CD14-positive monocyte (primary cell): ENCODE results near the gene FBH1. TPM values are rescaled to one million over a fixed set of nuclear protein-coding genes. Genes with fewer than 3 reads are reported as not detected.
"Not testable (repeated sequence)": the region's sequence is repeated elsewhere in the genome, so short reads cannot be mapped to it uniquely, and the experiment has no call there.

ENCODE experiments used
- DNase-seq, 3 donors: peaks; one replicate each; pipeline ENCODE4 v3.0.0-alpha.2; 2011 to 2022
- H2AFZ ChIP-seq: 2 replicates; pipeline ENCODE4 v1.6.0; 2012; ENCODE audit warnings: mild to moderate bottlenecking, low read depth, low read length, inconsistent platforms; ENCODE audit not compliant: insufficient read depth, poor library complexity, severe bottlenecking
- H3K27ac ChIP-seq, 2 donors: 1 replicate in 1 of 2; 2 replicates in 1 of 2; pipeline ENCODE4 v1.5.1; 2012 to 2013; ENCODE audit warnings: low read length in 2 of 2, control low read depth in 1 of 2, inconsistent platforms in 1 of 2, low read depth in 1 of 2, mild to moderate bottlenecking in 1 of 2
- H3K27me3 ChIP-seq, 2 donors: one replicate each; pipeline versions ENCODE4 v1.6.0 to v1.6.1; 2011 to 2013; ENCODE audit warnings: low read length in 2 of 2; ENCODE audit not compliant: control insufficient read depth in 2 of 2, insufficient read depth in 2 of 2
- H3K36me3 ChIP-seq, 2 donors: replicated peaks in 1 of 2; 1 replicate in 1 of 2; 2 replicates in 1 of 2; pipeline versions ENCODE4 v1.5.1 to v1.6.1; 2012 to 2013; ENCODE audit warnings: low read length in 2 of 2, control low read depth in 1 of 2, inconsistent platforms in 1 of 2, mild to moderate bottlenecking in 1 of 2; ENCODE audit not compliant: insufficient read depth in 2 of 2, control insufficient read depth in 1 of 2
- H3K4me1 ChIP-seq, 2 donors: 1 replicate in 1 of 2; 2 replicates in 1 of 2; pipeline versions ENCODE4 v1.5.1 to v1.6.1; 2012 to 2013; ENCODE audit warnings: low read length in 2 of 2, control low read depth in 1 of 2, inconsistent platforms in 1 of 2, mild to moderate bottlenecking in 1 of 2, moderate library complexity in 1 of 2; ENCODE audit not compliant: insufficient read depth in 2 of 2, control insufficient read depth in 1 of 2
- H3K4me2 ChIP-seq: replicated peaks from 2 replicates; pipeline ENCODE3; 2012; ENCODE audit warnings: low read length, moderate library complexity, mild to moderate bottlenecking; ENCODE audit not compliant: poor library complexity, severe bottlenecking; ENCODE audit errors: extremely low read depth
- H3K4me3 ChIP-seq, 3 experiments: fragments of 200-600 bp in 1 of 3; sonication (generic) in 1 of 3; replicated peaks in 1 of 3; 1 replicate in 2 of 3; 2 replicates in 1 of 3; pipeline ENCODE4 v1.5.1; 2011 to 2013; ENCODE audit warnings: low read length in 3 of 3, mild to moderate bottlenecking in 3 of 3, control low read depth in 2 of 3, low read depth in 2 of 3, inconsistent platforms in 1 of 3, moderate library complexity in 1 of 3
- H3K79me2 ChIP-seq: 2 replicates; pipeline ENCODE4 v1.6.0; 2012; ENCODE audit warnings: mild to moderate bottlenecking, control low read depth, inconsistent platforms, low read length, moderate library complexity; ENCODE audit not compliant: insufficient read depth
- H3K9ac ChIP-seq: 2 replicates; pipeline ENCODE4 v1.6.0; 2017; ENCODE audit warnings: low read length, mild to moderate bottlenecking; ENCODE audit not compliant: insufficient read depth, poor library complexity, severe bottlenecking
- H3K9me3 ChIP-seq, 2 donors: replicated peaks in 1 of 2; 1 replicate in 1 of 2; 2 replicates in 1 of 2; pipeline versions ENCODE4 v1.5.1 to v1.6.1; 2012 to 2013; ENCODE audit warnings: low read length in 2 of 2, control low read depth in 1 of 2; ENCODE audit not compliant: control insufficient read depth in 1 of 2, insufficient read depth in 1 of 2
- H4K20me1 ChIP-seq: 2 replicates; pipeline ENCODE4 v1.6.0; 2012; ENCODE audit warnings: mild to moderate bottlenecking, low read length, control low read depth, moderate library complexity; ENCODE audit not compliant: insufficient read depth
- H3K27ac Mint-ChIP-seq, 7 donors: one replicate each; pipeline ENCODE4 v1.8.0; 2020; ENCODE audit warnings: mild to moderate bottlenecking in 7 of 7, mixed read lengths in 7 of 7, moderate library complexity in 6 of 7, inconsistent platforms in 2 of 7
- H3K27me3 Mint-ChIP-seq, 3 donors: one replicate each; pipeline ENCODE4 v1.8.0; 2021 to 2022; ENCODE audit warnings: low read depth in 3 of 3, mild to moderate bottlenecking in 3 of 3, mixed read lengths in 3 of 3, moderate library complexity in 3 of 3, inconsistent platforms in 1 of 3
- H3K36me3 Mint-ChIP-seq, 2 donors: one replicate each; pipeline ENCODE4 v1.8.0; 2020; ENCODE audit warnings: mixed read lengths in 2 of 2, inconsistent platforms in 1 of 2, mild to moderate bottlenecking in 1 of 2
- H3K4me1 Mint-ChIP-seq: one replicate; pipeline ENCODE4 v1.8.0; 2020; ENCODE audit warnings: mild to moderate bottlenecking, mixed read lengths
- H3K4me3 Mint-ChIP-seq, 2 donors: one replicate each; pipeline ENCODE4 v1.8.0; 2020; ENCODE audit warnings: mild to moderate bottlenecking in 2 of 2, mixed read lengths in 2 of 2, moderate library complexity in 1 of 2
- H3K9me3 Mint-ChIP-seq, 7 donors: one replicate each; pipeline ENCODE4 v1.8.0; 2020 to 2022; ENCODE audit warnings: mixed read lengths in 7 of 7, mild to moderate bottlenecking in 6 of 7, moderate library complexity in 6 of 7, inconsistent platforms in 2 of 7
- WGBS: methylation state at CpG from one replicate; pipeline ENCODE4 v1.1.5; 2013; ENCODE audit warnings: missing lambda C conversion rate; ENCODE audit not compliant: insufficient coverage; 5-methylcytosine and 5-hydroxymethylcytosine counted together
- intact Hi-C, 2 donors: fragments of 100-400 bp; cut with micrococcal nuclease; formaldehyde crosslinking; loops; one replicate each; pipeline versions ENCODE4 v1.15.0 to v1.15.1; 2023
- polyA plus RNA-seq, 3 donors: library from polyadenylated mRNA; depleted of rRNA in 1 of 3; unstranded in 2 of 3; stranded (reverse) in 1 of 3; fragments of 300-500 nt in 2 of 3; fragments of >200 nt in 1 of 3; fragmentation: Illumina TruSeq in 2 of 3; gene quantifications; 1 replicate in 2 of 3; 2 replicates in 1 of 3; pipeline ENCODE4 v1.2.3, GENCODE V29; 2012 to 2021
- TF ChIP-seq, protein P1 (sequence below): fragments of 200-600 bp; IDR thresholded peaks from one replicate; pipeline ENCODE4 v1.8.0; 2022; ENCODE audit warnings: antibody characterized with exemption, mild to moderate bottlenecking

Gene FBH1
- polyA plus RNA-seq, 3 donors, result 33.9 to 73.3 (median 48.3) TPM

DNA sequence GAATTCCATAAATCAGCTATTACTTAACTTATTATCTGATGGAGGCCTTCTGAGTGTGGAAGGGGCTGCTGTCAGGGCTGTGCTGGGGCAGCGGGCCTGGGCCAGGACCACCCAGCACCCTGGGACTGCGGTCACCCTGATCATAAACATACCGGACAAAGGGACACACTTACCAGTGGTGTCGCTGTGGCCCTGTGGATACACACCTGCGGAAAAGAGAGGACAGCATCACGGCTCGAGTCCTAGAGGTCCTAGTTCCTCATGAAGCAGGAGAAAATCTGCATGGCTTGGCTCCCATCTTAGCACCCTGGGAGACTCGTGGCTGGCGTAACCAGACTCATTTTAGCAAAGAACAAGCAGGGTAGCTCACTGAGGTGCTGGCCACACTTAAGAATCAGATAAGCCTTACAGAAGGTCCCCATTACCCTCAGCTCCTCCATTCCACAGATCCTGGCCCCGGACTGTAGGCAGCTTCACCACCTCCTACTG is 69.6 kb downstream of the FBH1 start:
- H3K79me2 ChIP-seq, result no peaks in the 10 kb centered on the region
- no peaks in the 10 kb centered on the region for H3K9me3 Mint-ChIP-seq
- TF ChIP-seq, protein P1, sequence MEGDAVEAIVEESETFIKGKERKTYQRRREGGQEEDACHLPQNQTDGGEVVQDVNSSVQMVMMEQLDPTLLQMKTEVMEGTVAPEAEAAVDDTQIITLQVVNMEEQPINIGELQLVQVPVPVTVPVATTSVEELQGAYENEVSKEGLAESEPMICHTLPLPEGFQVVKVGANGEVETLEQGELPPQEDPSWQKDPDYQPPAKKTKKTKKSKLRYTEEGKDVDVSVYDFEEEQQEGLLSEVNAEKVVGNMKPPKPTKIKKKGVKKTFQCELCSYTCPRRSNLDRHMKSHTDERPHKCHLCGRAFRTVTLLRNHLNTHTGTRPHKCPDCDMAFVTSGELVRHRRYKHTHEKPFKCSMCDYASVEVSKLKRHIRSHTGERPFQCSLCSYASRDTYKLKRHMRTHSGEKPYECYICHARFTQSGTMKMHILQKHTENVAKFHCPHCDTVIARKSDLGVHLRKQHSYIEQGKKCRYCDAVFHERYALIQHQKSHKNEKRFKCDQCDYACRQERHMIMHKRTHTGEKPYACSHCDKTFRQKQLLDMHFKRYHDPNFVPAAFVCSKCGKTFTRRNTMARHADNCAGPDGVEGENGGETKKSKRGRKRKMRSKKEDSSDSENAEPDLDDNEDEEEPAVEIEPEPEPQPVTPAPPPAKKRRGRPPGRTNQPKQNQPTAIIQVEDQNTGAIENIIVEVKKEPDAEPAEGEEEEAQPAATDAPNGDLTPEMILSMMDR, result no peak
- no peak overlapping the region for H3K4me3 ChIP-seq
- no peak overlapping the region for H3K4me3 Mint-ChIP-seq
- no peak overlapping the region for H2AFZ ChIP-seq
- no peak overlapping the region for H3K4me2 ChIP-seq
- H3K9ac ChIP-seq, result no peak overlapping the region
- H3K27me3 Mint-ChIP-seq, result peaks cover 0 to 2% (median 0%) of the 10 kb centered on the region in 3 donors
- peaks cover 62 to 83% of the 10 kb centered on the region in 2 donors for H3K36me3 Mint-ChIP-seq
- intact Hi-C loops, result no loop called here
- H3K27me3 ChIP-seq, result no peaks in the 10 kb centered on the region
- no peak for DNase-seq
- WGBS, result 84% methylated on average over 9 of the region's 10 CpGs
- H4K20me1 ChIP-seq, result peaks cover 9% of the 10 kb centered on the region
- H3K4me1 ChIP-seq, result no peaks in the 10 kb centered on the region
- H3K9me3 ChIP-seq, result no peaks in the 10 kb centered on the region
- no peaks in the 10 kb centered on the region for H3K4me1 Mint-ChIP-seq
- H3K27ac Mint-ChIP-seq, result peak overlapping the region in 2 of 7 donors; percentile 23 to 41
- H3K36me3 ChIP-seq, result peaks cover 43 to 81% of the 10 kb centered on the region in 2 donors
- no peak overlapping the region for H3K27ac ChIP-seq

GRCh38 chr10:5960070-5960972 is 70.3 kb downstream of the FBH1 start:
- no peak overlapping the region for H3K4me3 Mint-ChIP-seq
- H3K27ac ChIP-seq, result no peak overlapping the region
- H2AFZ ChIP-seq, result no peak overlapping the region
- H3K36me3 ChIP-seq, result peaks cover 50 to 88% of the 10 kb centered on the region in 2 donors
- no peaks in the 10 kb centered on the region for H3K4me1 Mint-ChIP-seq
- no peaks in the 10 kb centered on the region for H3K27me3 ChIP-seq
- no peaks in the 10 kb centered on the region for H3K79me2 ChIP-seq
- no peak for DNase-seq
- H3K9me3 ChIP-seq, result no peaks in the 10 kb centered on the region
- H3K9me3 Mint-ChIP-seq, result no peaks in the 10 kb centered on the region
- H3K27me3 Mint-ChIP-seq, result peaks cover 0 to 2% (median 0%) of the 10 kb centered on the region in 3 donors
- no peak overlapping the region for H3K27ac Mint-ChIP-seq
- 97% methylated on average over 12 of the region's 18 CpGs for WGBS
- no peaks in the 10 kb centered on the region for H3K4me1 ChIP-seq
- peaks cover 16% of the 10 kb centered on the region for H4K20me1 ChIP-seq
- peaks cover 65 to 86% of the 10 kb centered on the region in 2 donors for H3K36me3 Mint-ChIP-seq
- TF ChIP-seq, protein P1, result no peak
- intact Hi-C loops, result no loop called here
- no peak overlapping the region for H3K9ac ChIP-seq
- H3K4me3 ChIP-seq, result no peak overlapping the region
- no peak overlapping the region for H3K4me2 ChIP-seq

DNA sequence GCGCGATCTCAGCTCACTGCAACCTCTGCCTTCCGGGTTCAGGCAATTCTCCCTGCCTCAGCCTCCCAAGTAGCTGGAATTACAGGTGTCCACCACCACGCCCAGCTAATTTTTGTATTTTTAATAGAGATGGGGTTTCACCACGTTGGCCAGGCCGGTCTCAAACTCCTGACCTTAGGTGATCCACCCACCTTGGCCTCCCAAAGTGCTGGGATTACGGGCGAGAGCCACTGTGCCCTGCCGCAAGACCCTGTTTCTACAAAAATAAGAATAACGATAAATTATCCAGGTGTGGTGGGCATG is 70.9 kb downstream of the FBH1 start:
- 100% methylated on average over 5 of the region's 10 CpGs for WGBS
- H3K36me3 ChIP-seq, result peaks cover 48 to 88% of the 10 kb centered on the region in 2 donors
- not testable (repeated sequence) for H3K79me2 ChIP-seq

More for the DNA sequence above, 70.9 kb downstream of the FBH1 start:
- H3K4me1 ChIP-seq, H3K27ac ChIP-seq, H3K9me3 ChIP-seq, H3K4me3 ChIP-seq, H3K4me3 Mint-ChIP-seq, H3K9ac ChIP-seq, H3K27me3 ChIP-seq, H3K27ac Mint-ChIP-seq, DNase-seq, H2AFZ ChIP-seq, H3K27me3 Mint-ChIP-seq, intact Hi-C loops, H3K4me1 Mint-ChIP-seq, H3K4me2 ChIP-seq, H3K9me3 Mint-ChIP-seq: not testable (repeated sequence)
- H3K36me3 Mint-ChIP-seq, result peaks cover 68 to 89% of the 10 kb centered on the region in 2 donors
- peaks cover 20% of the 10 kb centered on the region for H4K20me1 ChIP-seq
